H9 (cell line): ENCODE measurements around the gene SLC35G6. TPM values are rescaled to one million over a fixed set of nuclear protein-coding genes. Genes with fewer than 3 reads are reported as not detected.

ENCODE experiments used
- DNase-seq: peaks from one replicate; pipeline ENCODE4 v3.0.0-alpha.2; 2017
- H2AFZ ChIP-seq: one replicate; pipeline ENCODE4 v1.6.1; 2013; ENCODE audit warnings: mild to moderate bottlenecking, low read length, control low read depth, moderate library complexity
- H2AK5ac ChIP-seq: 2 replicates; pipeline ENCODE4 v1.6.1; 2013; ENCODE audit warnings: low read length, control low read depth, mixed read lengths; ENCODE audit not compliant: insufficient read length
- H2BK120ac ChIP-seq: one replicate; pipeline ENCODE4 v1.6.1; 2013; ENCODE audit warnings: low read depth, mild to moderate bottlenecking, low read length, control low read depth, inconsistent platforms; ENCODE audit not compliant: poor library complexity, severe bottlenecking
- H2BK12ac ChIP-seq: 2 replicates; pipeline ENCODE4 v1.6.1; 2013; ENCODE audit warnings: low read length, control low read depth, mixed read lengths, low read depth; ENCODE audit not compliant: insufficient read length
- H2BK15ac ChIP-seq: 2 replicates; pipeline ENCODE4 v1.6.1; 2013; ENCODE audit warnings: low read depth, low read length, control low read depth
- H2BK20ac ChIP-seq: one replicate; pipeline ENCODE4 v1.6.1; 2013; ENCODE audit warnings: low read depth, mild to moderate bottlenecking, low read length, control low read depth, inconsistent platforms; ENCODE audit not compliant: poor library complexity, severe bottlenecking
- H2BK5ac ChIP-seq: 2 replicates; pipeline ENCODE4 v1.6.1; 2013; ENCODE audit warnings: low read length, control low read depth, mixed read lengths; ENCODE audit not compliant: insufficient read length
- H3K14ac ChIP-seq: 2 replicates; pipeline ENCODE4 v1.6.1; 2013; ENCODE audit warnings: low read length, control low read depth; ENCODE audit not compliant: insufficient read depth
- H3K18ac ChIP-seq: 2 replicates; pipeline ENCODE4 v1.6.1; 2013; ENCODE audit warnings: low read depth, mild to moderate bottlenecking, mixed read lengths, low read length, control low read depth; ENCODE audit not compliant: insufficient read length
- H3K23ac ChIP-seq: 2 replicates; pipeline ENCODE4 v1.6.1; 2013; ENCODE audit warnings: low read length, control low read depth, mixed read lengths, low read depth; ENCODE audit not compliant: insufficient read length
- H3K23me2 ChIP-seq: 2 replicates; pipeline ENCODE4 v1.6.1; 2013; ENCODE audit warnings: low read depth, mild to moderate bottlenecking, mixed read lengths, low read length, control low read depth; ENCODE audit not compliant: insufficient read length, poor library complexity, severe bottlenecking
- H3K27ac ChIP-seq: 2 replicates; pipeline ENCODE4 v1.5.1; 2013; ENCODE audit warnings: low read length, control low read depth, mixed read lengths, low read depth; ENCODE audit not compliant: insufficient read length
- H3K27me3 ChIP-seq: 2 replicates; pipeline ENCODE4 v1.6.1; 2013; ENCODE audit warnings: low read length, control low read depth, inconsistent platforms; ENCODE audit not compliant: insufficient read depth
- H3K4ac ChIP-seq: 2 replicates; pipeline ENCODE4 v1.6.1; 2013; ENCODE audit warnings: low read depth, mild to moderate bottlenecking, control low read depth, inconsistent platforms, low read length, moderate library complexity
- H3K4me1 ChIP-seq: 2 replicates; pipeline ENCODE4 v1.6.1; 2013; ENCODE audit warnings: low read length, control low read depth, inconsistent platforms; ENCODE audit not compliant: insufficient read depth
- H3K4me2 ChIP-seq: 2 replicates; pipeline ENCODE4 v1.6.1; 2013; ENCODE audit warnings: low read length, control low read depth, mixed read lengths; ENCODE audit not compliant: insufficient read length, insufficient read depth
- H3K56ac ChIP-seq: 2 replicates; pipeline ENCODE4 v1.6.1; 2013; ENCODE audit warnings: low read depth, mild to moderate bottlenecking, mixed read lengths, low read length, control low read depth; ENCODE audit not compliant: insufficient read length
- H3K79me1 ChIP-seq: 2 replicates; pipeline ENCODE4 v1.6.1; 2013; ENCODE audit warnings: low read depth, mild to moderate bottlenecking, moderate library complexity, low read length, control low read depth, inconsistent platforms; ENCODE audit not compliant: insufficient read depth, poor library complexity, severe bottlenecking
- H3K79me2 ChIP-seq: 2 replicates; pipeline ENCODE4 v1.6.1; 2013; ENCODE audit warnings: low read length, control low read depth, inconsistent platforms; ENCODE audit not compliant: insufficient read depth
- H3K9ac ChIP-seq: 2 replicates; pipeline ENCODE4 v1.6.1; 2013; ENCODE audit warnings: low read length, control low read depth, mixed read lengths; ENCODE audit not compliant: insufficient read length; ENCODE audit errors: extremely low read depth
- H3K9me3 ChIP-seq: one replicate; pipeline ENCODE4 v1.6.1; 2013; ENCODE audit warnings: low read depth, low read length, inconsistent platforms; ENCODE audit not compliant: control insufficient read depth
- H3T11ph ChIP-seq: one replicate; pipeline ENCODE4 v1.6.1; 2013; ENCODE audit warnings: mild to moderate bottlenecking, low read length, control low read depth, inconsistent platforms
- H4K20me1 ChIP-seq: one replicate; pipeline ENCODE4 v1.6.1; 2013; ENCODE audit not compliant: control insufficient read depth, insufficient read length, insufficient read depth
- H4K5ac ChIP-seq: 2 replicates; pipeline ENCODE4 v1.6.1; 2013; ENCODE audit warnings: low read depth, mild to moderate bottlenecking, mixed read lengths, low read length, control low read depth; ENCODE audit not compliant: insufficient read length
- H4K8ac ChIP-seq: replicated peaks from 2 replicates; pipeline ENCODE4 v1.6.1; 2013; ENCODE audit warnings: low read length, control low read depth, mixed read lengths, low read depth; ENCODE audit not compliant: insufficient read length
- H4K91ac ChIP-seq: 2 replicates; pipeline ENCODE4 v1.6.1; 2013; ENCODE audit warnings: low read depth, mild to moderate bottlenecking, moderate library complexity, mixed read lengths, low read length, control low read depth; ENCODE audit not compliant: insufficient read length
- H3K27ac Mint-ChIP-seq, 3 experiments: 2 replicates in 2 of 3; 3 replicates in 1 of 3; pipeline ENCODE4 v1.8.0; 2020 to 2021; ENCODE audit warnings: mixed read lengths in 3 of 3, mild to moderate bottlenecking in 1 of 3, moderate library complexity in 1 of 3
- H3K27me3 Mint-ChIP-seq: 2 replicates; pipeline ENCODE4 v1.8.0; 2021; ENCODE audit warnings: low read depth, mild to moderate bottlenecking, moderate library complexity, mixed read lengths
- H3K36me3 Mint-ChIP-seq, 3 experiments: 2 replicates in 2 of 3; 3 replicates in 1 of 3; pipeline ENCODE4 v1.8.0; 2020 to 2021; ENCODE audit warnings: low read depth in 3 of 3, mixed read lengths in 3 of 3; ENCODE audit not compliant: insufficient read depth in 1 of 3
- H3K4me1 Mint-ChIP-seq, 2 experiments: 2 replicates each; pipeline ENCODE4 v1.8.0; 2020; ENCODE audit warnings: mixed read lengths in 2 of 2
- H3K4me3 Mint-ChIP-seq, 2 experiments: 2 replicates in 1 of 2; 3 replicates in 1 of 2; pipeline ENCODE4 v1.8.0; 2020 to 2021; ENCODE audit warnings: mild to moderate bottlenecking in 2 of 2, mixed read lengths in 2 of 2, moderate library complexity in 1 of 2
- H3K9me3 Mint-ChIP-seq, 2 experiments: 2 replicates in 1 of 2; 3 replicates in 1 of 2; pipeline ENCODE4 v1.8.0; 2020; ENCODE audit warnings: mild to moderate bottlenecking in 2 of 2, mixed read lengths in 2 of 2, moderate library complexity in 1 of 2
- CTCF ChIP-seq: fragments of 200-600 bp; sonication (generic); conservative IDR thresholded peaks from 3 replicates; pipeline ENCODE4 v1.8.0; 2021; ENCODE audit warnings: antibody characterized with exemption, mild to moderate bottlenecking
- WGBS: extraction: QIAGEN DNeasy Blood & Tissue Kit; methylation state at CpG from one replicate; pipeline ENCODE4 v1.1.7; 2013; ENCODE audit warnings: missing lambda C conversion rate, low lambda C conversion rate, mixed read lengths; ENCODE audit not compliant: insufficient read length; ENCODE audit errors: extremely low coverage; 5-methylcytosine and 5-hydroxymethylcytosine counted together
- total RNA-seq: library from RNA; stranded (reverse); gene quantifications from 2 replicates; pipeline ENCODE4 v1.2.1, GENCODE V29; 2021

Gene SLC35G6
- total RNA-seq, 1 experiment from 2014 or later, result not detected

GRCh38 chr17:7502171-7502847 lies 21.1 kb downstream of the SLC35G6 start:
- Histone ChIP-seq H2AK5ac (no peak overlapping the region), H3K9me3 (no peaks in the 10 kb centered on the region), H4K20me1 (no peaks in the 10 kb centered on the region), H3K79me1 (no peaks in the 10 kb centered on the region), H3K4ac (no peak overlapping the region), H2AFZ (no peak overlapping the region), H3K23ac (no peak overlapping the region), H3K23me2 (no peaks in the 10 kb centered on the region), H3K56ac (no peak overlapping the region), H4K5ac (no peak overlapping the region), H2BK5ac (no peak overlapping the region), H3K18ac (no peak overlapping the region), H3K14ac (no peak overlapping the region), H3K27ac (no peak overlapping the region), H3K4me1 (no peaks in the 10 kb centered on the region), H3T11ph (no peak overlapping the region), H3K27me3 (no peaks in the 10 kb centered on the region), H4K91ac (no peak overlapping the region), H2BK15ac (no peak overlapping the region), H3K4me2 (no peak overlapping the region), H2BK20ac (no peak overlapping the region), H3K9ac (no peak overlapping the region), H2BK120ac (no peak overlapping the region), H2BK12ac (no peak overlapping the region), H3K79me2 (0 out of 2 replicates have a peak, but pooled peaks cover 1% of the 10 kb centered on the region), H4K8ac (no peak overlapping the region)
- TF ChIP-seq CTCF, result no peak
- Mint-ChIP-seq H3K4me1 (no peaks in the 10 kb centered on the region), H3K4me3 (no peak overlapping the region), H3K27ac (no peak overlapping the region), H3K27me3 (no peaks in the 10 kb centered on the region), H3K9me3 (no peaks in the 10 kb centered on the region), H3K36me3 (peaks cover 68 to 93% (median 89%) of the 10 kb centered on the region in 3 experiments)
- DNase-seq, result no peak
- no CpG with 5 or more reads among the region's 20 CpGs for WGBS
